ENCODE data around the gene GAS2L1.

Gene GAS2L1

GRCh38 chr22:29275819-29276565 is 30.5 kb upstream of the GAS2L1 start:
- no peak for DNase-seq (ENCODE audit: low read depth)

DNA sequence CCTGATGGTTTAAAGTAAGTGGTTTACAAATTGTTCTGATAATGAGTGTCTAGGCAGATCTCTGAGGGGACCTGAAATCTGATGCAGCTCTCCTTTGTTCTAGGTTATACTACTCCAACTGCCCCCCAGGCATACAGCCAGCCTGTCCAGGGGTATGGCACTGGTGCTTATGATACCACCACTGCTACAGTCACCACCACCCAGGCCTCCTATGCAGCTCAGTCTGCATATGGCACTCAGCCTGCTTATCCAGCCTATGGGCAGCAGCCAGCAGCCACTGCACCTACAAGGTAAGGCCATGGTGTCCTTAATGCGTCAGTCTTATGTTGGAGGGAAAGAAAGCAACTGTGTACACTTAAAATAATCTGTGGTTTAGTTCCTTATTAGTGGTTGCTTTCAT is 28.5 kb upstream of the GAS2L1 start:
- no peak for DNase-seq (ENCODE audit: low read depth)

GRCh38 chr22:29284196-29284595 is 22.3 kb upstream of the GAS2L1 start:
- no peak for DNase-seq (ENCODE audit: low read depth)

GRCh38 chr22:29288837-29289236 is 17.6 kb upstream of the GAS2L1 start:
- DNase-seq (ENCODE audit: low read depth), result no peak

DNA sequence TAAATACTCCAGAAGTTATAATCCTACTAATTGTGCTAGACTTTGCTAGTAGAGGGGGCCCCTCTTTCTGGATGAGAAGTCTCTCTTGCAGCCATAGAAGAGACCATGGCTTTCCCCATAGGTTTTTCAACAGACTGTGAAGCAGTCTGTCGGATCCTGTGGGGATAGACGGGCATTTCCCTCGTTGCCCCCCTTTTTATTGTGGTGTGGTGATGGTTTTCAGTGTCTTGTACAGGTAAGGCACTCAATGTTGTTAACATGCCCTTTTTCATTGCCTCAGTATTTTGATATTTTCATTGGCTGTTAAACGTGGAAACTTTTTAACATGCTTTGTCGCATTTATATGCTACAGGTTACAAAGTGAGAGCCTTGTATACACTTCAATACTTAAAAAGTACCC is 16.4 kb upstream of the GAS2L1 start:
- DNase-seq (ENCODE audit: low read depth), result no peak

DNA sequence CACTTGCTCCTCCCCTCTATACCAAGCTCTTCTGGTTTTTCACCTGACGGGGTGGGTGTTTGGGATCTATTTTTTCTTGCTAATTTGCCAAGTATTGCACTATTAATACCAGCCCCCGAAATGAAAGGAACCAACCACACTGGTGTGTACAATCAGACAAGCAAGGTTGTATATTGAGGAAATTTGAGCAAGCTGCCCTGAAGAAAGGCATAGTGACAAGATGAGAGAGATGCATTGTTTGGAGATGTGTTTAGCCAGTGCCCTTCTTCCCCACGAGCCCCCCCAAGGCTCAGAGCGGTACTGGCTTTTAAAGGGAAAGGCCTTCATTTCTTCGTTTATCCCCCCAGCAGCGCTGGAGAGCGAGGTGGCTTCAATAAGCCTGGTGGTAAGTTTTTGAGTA is 15.2 kb upstream of the GAS2L1 start:
- DNase-seq (ENCODE audit: low read depth), result no peak

- DNase-seq (ENCODE audit: low read depth), result no peak
Observed at GRCh38 chr22:29292379-29292778, 14.1 kb upstream of the GAS2L1 start.

- DNase-seq (ENCODE audit: low read depth), result no peak
Observed at GRCh38 chr22:29298641-29299040, 7.8 kb upstream of the GAS2L1 start.

DNA sequence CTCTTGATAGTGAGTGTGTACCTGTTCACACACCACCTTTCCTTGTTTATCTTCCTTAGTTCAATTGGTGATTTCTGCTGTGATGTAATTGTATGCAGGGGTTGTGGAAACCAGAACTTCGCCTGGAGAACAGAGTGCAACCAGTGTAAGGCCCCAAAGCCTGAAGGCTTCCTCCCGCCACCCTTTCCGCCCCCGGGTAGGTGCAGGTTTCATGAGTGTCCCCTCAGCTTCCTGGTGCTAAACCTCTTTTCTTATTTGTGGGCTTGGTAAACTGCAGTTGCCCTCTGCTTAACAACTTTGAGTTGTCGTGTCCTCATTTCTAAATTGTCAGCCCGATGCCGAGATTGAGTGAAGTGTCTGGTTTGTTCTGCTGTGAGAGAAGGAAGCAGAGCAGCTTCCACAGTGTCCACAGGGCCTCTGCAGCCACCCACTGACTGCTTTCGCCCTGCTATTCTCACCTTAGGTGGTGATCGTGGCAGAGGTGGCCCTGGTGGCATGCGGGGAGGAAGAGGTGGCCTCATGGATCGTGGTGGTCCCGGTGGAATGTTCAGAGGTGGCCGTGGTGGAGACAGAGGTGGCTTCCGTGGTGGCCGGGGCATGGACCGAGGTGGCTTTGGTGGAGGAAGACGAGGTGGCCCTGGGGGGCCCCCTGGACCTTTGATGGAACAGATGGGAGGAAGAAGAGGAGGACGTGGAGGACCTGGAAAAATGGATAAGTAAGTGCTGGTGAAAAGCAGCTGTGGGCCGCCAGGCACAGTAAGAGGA is 7.1 kb upstream of the GAS2L1 start:
- no peak for DNase-seq (ENCODE audit: low read depth)

GRCh38 chr22:29300467-29300806 is 6.0 kb upstream of the GAS2L1 start:
- DNase-seq (ENCODE audit: low read depth), result no peak

DNA sequence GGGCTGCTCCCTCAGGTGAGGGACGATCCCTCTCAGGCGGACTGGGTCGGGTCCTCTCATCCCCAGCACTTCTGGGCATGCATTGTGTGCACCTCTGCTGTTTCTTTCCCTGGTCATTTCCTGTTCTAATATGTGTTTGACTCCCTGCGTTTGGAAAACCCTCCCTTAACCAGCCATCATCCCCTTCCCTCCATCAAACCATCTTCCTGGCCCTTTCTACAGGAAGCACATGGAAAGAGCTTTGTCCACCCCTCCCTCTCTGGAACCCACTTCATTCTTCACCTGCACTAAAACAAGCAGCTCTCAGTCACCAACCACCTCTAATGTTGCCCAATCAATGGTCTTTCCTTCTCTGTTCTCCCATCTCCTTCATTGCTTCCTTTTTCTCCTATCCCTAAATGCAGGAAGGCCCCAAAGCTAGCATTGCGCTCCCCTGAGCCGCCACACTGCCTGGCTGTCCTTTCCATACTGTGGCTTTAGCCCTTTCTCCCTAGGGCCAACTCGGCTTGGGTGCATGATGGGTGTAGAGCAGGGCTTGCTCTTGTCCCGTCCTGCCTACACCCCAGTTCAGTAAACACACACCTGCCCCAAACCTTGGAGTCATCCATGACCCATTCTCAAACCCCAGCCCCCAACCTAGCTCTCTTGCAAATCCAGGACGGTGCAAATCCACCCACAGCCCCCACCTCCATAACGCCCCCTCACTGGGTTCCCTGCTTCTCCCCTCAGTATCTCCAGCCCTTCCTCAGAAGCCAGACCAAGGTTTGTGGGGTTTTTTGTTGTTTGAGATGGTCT is 5.4 kb upstream of the GAS2L1 start:
- no peak for DNase-seq (ENCODE audit: low read depth)

GRCh38 chr22:29301716-29302401 is 4.6 kb upstream of the GAS2L1 start:
- no peak for DNase-seq (ENCODE audit: low read depth)

- DNase-seq (ENCODE audit: low read depth), result no peak
Observed at GRCh38 chr22:29302402-29302680, 4.1 kb upstream of the GAS2L1 start.

- no peak for DNase-seq (ENCODE audit: low read depth)
Observed at GRCh38 chr22:29302681-29303465, 3.6 kb upstream of the GAS2L1 start.

DNA sequence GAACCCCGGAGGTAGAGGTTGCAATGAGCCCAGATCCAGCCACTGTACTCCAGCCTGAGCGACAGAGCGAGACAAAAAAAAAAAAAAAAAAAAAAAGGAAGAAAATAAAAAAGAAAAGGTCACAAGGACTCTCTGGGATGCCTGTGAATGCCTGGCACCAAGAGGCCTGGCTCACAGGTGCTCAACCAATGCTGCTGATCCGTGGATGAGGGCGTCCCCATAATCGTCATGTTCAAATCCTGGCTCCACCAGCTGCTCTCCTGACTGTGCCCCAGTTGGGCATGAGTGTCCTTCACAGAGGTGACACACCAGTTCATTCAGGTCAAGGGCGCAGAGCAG is 645 bp upstream of the GAS2L1 start:
- DNase-seq (ENCODE audit: low read depth), result no peak

DNA sequence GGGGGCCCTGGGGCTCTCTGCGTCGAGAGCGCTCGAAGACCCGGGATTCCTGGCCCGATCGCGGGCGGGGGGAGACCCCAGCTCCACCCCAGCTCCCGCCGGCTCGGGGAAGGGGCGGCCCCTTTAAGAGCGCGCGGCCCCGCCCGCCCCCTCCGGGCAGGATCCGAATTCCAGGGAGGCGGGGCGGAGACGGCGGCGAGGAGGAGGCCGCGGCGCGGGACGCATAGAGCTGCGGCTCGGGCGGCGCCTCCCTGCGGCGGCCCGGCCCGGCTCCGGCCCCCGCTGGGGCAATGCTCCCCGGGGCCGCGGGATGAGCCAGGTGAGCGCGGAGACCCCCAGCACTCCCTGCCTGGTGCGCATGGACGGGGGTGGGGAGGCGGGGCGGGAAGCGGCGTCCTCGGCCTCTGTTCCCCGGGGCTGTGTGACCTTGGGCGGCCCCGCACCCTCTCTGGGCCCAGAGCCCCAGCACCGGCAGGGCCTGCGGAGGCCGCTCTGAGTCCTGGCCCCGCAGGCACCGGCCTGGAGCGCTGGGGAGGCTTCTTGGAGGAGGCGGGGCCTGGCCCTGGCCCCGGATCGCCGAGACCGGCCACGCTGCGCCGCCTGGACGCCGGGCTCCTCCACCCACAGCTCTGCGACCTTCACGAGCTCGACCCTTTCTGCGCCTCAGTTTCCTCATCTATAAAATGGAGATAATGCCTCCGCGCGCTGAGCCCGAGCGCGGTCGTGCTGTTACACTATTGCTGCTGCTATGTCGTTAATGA is 565 bp downstream of the GAS2L1 start:
- no peak for DNase-seq (ENCODE audit: low read depth)

- DNase-seq (ENCODE audit: low read depth), result no peak
Observed at GRCh38 chr22:29307596-29308147, 1.2 kb downstream of the GAS2L1 start.

- no peak for DNase-seq (ENCODE audit: low read depth)
Observed at GRCh38 chr22:29308148-29308790, 1.8 kb downstream of the GAS2L1 start.

DNA sequence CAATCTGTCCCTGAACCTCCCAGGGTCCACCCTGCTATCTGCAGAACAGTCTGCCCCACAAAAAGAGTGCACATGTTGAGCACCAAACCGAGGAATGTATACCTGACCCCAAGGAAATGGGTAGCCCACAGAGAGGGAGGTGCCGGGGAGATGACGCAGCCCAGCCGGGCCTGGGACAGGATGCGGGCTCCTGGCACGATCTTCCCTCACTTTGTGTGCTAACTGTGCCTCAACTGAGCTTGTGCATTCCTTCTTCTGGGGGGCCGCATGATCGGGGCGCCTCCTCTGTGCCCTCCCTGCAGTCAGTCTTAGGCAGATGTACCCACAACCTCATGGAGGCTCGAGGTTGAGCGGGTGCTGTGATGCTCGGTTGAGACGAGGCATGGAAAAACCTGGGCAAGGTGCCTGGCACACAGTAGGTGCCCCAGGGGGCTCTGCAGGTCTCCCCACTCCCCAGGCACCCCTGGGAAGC is 2.4 kb downstream of the GAS2L1 start:
- no peak for DNase-seq (ENCODE audit: low read depth)

Data from stimulated activated CD8-positive, alpha-beta memory T cell treated with anti-CD3 and anti-CD28 coated beads, Interleukin-12 subunit alpha, Interleukin-12 subunit beta, amount 100 ng/mL, for 4 hours (primary cell).